Stimulated activated CD4-positive, alpha-beta T cell treated with anti-CD3 and anti-CD28 coated beads, Interleukin-1b, Interleukin-23, amount 100 ng/mL, for 48 hours (primary cell): Measurements from ENCODE around the gene FGF14.
"Not testable (repeated sequence)": the region's sequence is repeated elsewhere in the genome, so short reads cannot be mapped to it uniquely, and the experiment has no call there.

ENCODE experiments used
- DNase-seq: peaks from one replicate; pipeline ENCODE4 v3.0.0-alpha.2; 2020

Gene FGF14

GRCh38 chr13:102117175-102117831, 284.5 kb downstream of the FGF14 start:
- no peak for DNase-seq

GRCh38 chr13:102103469-102103868, 298.4 kb downstream of the FGF14 start:
- DNase-seq = no peak

- DNase-seq = no peak
These were observed 301.6 kb downstream of the FGF14 start for GRCh38 chr13:102100234-102100633.

- DNase-seq = no peak
These were observed 304.1 kb downstream of the FGF14 start for GRCh38 chr13:102097708-102098107.

GRCh38 chr13:102093288-102093687, 308.6 kb downstream of the FGF14 start:
- DNase-seq = not testable (repeated sequence)

GRCh38 chr13:102091231-102091630, 310.6 kb downstream of the FGF14 start:
- no peak for DNase-seq

- DNase-seq = no peak
These were observed 311.3 kb downstream of the FGF14 start for GRCh38 chr13:102090532-102090931.

GRCh38 chr13:102089722-102090121, 312.1 kb downstream of the FGF14 start:
- no peak for DNase-seq

GRCh38 chr13:102089177-102089576, 312.7 kb downstream of the FGF14 start:
- DNase-seq = no peak

GRCh38 chr13:102073251-102073650, 328.6 kb downstream of the FGF14 start:
- no peak for DNase-seq

GRCh38 chr13:102071711-102072110, 330.1 kb downstream of the FGF14 start:
- DNase-seq = no peak

GRCh38 chr13:102068323-102068722, 333.5 kb downstream of the FGF14 start:
- not testable (repeated sequence) for DNase-seq

GRCh38 chr13:102055090-102055779, 346.6 kb downstream of the FGF14 start:
- DNase-seq = no peak

GRCh38 chr13:102049853-102050252, 352.0 kb downstream of the FGF14 start:
- DNase-seq = no peak

- no peak for DNase-seq
These were observed 356.1 kb downstream of the FGF14 start for GRCh38 chr13:102045731-102046130.

- DNase-seq = no peak
These were observed 359.1 kb downstream of the FGF14 start for GRCh38 chr13:102042746-102043145.

- no peak for DNase-seq
These were observed 360.3 kb downstream of the FGF14 start for GRCh38 chr13:102041544-102041943.

- DNase-seq = no peak
These were observed 361.0 kb downstream of the FGF14 start for GRCh38 chr13:102040812-102041211.

- DNase-seq = no peak
These were observed 362.6 kb downstream of the FGF14 start for GRCh38 chr13:102039264-102039663.

- DNase-seq = no peak
These were observed 363.1 kb downstream of the FGF14 start for GRCh38 chr13:102038787-102039186.

GRCh38 chr13:102035969-102036368, 365.9 kb downstream of the FGF14 start:
- no peak for DNase-seq

GRCh38 chr13:102033857-102034331, 368.0 kb downstream of the FGF14 start:
- DNase-seq = no peak

- DNase-seq = no peak
These were observed 368.5 kb downstream of the FGF14 start for GRCh38 chr13:102033386-102033785.

GRCh38 chr13:102028868-102029267, 373.0 kb downstream of the FGF14 start:
- DNase-seq = no peak

- DNase-seq = no peak
These were observed 373.6 kb downstream of the FGF14 start for GRCh38 chr13:102028206-102028605.
